Activated CD4-positive, alpha-beta T cell treated with anti-CD3 and anti-CD28 coated beads, Interleukin-2, amount 50 U/mL, for 1 hour (primary cell): ENCODE data around the gene LUC7L3.
"Not testable (repeated sequence)": the region's sequence is repeated elsewhere in the genome, so short reads cannot be mapped to it uniquely, and the experiment has no call there.

Experiments used
- DNase-seq: peaks from one replicate; pipeline ENCODE4 v3.0.0-alpha.2; 2020

Gene LUC7L3

DNA sequence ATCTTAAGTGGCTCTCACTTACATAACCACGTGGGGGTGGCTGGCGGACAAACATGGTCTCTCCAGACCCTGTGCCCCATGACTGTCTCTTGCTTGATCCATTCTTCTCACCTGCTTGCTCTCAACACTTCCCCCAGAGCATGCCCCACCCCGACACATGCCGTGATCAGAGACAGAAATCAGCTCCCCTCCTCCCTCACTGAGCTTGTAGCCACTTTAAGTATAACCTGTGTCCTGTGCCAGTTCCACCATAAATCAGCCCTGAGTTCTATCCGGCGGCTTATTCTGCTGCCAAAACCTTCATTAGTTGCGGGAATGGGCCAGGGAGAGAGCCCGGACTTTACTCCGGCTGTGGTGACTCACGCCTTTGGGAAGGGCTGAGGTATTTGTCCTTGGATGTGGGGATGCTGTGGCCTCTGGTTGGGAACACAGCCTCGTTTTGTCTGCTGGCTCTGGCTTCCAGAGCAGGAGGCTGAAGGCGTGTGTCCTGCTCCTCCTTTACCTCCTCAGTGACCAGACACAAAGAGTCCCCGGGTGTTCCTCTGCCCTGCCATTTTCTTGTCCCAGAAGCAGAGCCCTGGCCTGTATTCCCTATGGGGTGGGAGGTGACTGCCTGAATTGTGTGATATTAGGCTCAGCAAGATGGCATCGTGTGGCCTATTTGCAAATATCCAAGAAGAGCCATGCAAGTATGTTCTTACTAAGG is 32.8 kb upstream of the LUC7L3 start:
- DNase-seq = no peak

- DNase-seq = no peak
Observed at GRCh38 chr17:50687200-50688066, 32.0 kb upstream of the LUC7L3 start.

DNA sequence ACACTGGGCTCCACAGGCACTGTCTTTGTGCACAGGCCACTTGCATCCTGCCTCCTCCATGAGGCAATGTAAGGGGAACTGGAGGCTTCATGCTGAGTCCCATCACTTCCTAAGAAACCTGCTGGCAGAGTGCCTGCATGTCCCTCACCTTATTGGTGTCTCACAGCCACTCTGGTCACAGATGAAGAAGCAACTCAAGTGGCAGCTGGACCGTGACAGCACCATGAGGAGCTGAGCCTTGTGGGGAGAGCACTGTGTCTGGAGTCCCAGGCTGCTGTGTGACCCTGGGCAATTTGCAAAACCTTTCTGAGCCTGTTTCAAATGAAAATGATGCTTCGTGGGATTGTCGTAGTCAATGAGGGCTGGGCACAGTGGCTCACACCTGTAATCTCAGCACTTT is 31.2 kb upstream of the LUC7L3 start:
- no peak for DNase-seq

GRCh38 chr17:50689251-50689650 is 30.2 kb upstream of the LUC7L3 start:
- DNase-seq = no peak

DNA sequence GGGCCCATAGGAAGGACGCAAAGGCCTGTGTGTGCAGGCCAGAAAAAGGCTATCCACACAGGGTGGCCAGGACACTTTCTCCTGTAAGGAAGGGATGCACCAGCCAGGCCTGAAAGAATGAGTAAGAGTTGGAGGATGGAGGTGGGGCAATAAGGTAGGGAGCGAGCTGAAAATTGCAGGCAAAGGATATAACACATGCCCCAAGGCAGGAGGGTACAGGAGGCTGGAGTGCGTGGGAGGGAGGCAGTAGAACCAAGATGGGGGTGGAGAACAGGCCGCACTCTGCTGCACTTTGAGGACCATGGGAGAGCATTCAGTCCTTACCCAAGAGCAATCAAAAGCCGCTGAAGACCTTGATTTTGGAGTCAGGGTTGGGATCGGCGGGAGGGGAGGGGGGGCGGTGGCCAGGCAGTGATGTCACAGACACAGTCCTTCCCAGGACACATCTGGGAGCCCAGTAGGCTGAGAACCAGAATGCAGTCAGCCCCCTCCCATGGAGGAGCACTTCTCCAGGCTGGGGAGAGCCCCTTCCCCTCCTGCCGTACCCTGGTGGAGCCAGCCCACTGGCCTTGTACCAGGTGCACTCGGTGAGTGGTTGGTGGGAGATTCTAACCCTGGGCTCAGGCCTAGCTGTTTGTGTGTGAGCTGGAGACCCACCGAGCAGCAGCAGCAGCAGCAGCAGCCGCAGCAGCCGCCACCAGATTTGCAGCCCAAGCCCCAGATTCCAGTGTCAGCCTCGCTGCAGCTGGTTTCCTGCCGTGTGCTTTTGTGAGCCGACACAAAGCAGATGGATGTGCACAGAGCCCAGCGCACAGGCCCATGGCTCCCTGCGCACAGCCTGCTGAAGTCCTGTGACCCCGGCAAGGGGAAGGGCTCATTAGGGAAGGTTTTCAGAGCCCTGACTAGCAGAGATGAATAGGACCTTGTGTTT is 29.2 kb upstream of the LUC7L3 start:
- no peak for DNase-seq

DNA sequence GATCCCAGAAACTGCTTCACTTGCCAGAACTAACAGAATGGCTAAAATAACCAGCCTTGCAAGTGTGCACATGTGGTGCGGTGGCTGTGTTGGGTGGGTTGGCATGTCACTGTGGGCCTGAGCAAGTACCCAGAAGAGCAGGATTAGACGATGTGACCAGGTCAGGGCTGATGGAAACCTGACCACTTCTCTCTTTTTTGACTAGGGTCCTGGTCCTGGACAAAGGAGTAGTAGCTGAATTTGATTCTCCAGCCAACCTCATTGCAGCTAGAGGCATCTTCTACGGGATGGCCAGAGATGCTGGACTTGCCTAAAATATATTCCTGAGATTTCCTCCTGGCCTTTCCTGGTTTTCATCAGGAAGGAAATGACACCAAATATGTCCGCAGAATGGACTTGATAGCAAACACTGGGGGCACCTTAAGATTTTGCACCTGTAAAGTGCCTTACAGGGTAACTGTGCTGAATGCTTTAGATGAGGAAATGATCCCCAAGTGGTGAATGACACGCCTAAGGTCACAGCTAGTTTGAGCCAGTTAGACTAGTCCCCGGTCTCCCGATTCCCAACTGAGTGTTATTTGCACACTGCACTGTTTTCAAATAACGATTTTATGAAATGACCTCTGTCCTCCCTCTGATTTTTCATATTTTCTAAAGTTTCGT is 28.4 kb upstream of the LUC7L3 start:
- no peak for DNase-seq

DNA sequence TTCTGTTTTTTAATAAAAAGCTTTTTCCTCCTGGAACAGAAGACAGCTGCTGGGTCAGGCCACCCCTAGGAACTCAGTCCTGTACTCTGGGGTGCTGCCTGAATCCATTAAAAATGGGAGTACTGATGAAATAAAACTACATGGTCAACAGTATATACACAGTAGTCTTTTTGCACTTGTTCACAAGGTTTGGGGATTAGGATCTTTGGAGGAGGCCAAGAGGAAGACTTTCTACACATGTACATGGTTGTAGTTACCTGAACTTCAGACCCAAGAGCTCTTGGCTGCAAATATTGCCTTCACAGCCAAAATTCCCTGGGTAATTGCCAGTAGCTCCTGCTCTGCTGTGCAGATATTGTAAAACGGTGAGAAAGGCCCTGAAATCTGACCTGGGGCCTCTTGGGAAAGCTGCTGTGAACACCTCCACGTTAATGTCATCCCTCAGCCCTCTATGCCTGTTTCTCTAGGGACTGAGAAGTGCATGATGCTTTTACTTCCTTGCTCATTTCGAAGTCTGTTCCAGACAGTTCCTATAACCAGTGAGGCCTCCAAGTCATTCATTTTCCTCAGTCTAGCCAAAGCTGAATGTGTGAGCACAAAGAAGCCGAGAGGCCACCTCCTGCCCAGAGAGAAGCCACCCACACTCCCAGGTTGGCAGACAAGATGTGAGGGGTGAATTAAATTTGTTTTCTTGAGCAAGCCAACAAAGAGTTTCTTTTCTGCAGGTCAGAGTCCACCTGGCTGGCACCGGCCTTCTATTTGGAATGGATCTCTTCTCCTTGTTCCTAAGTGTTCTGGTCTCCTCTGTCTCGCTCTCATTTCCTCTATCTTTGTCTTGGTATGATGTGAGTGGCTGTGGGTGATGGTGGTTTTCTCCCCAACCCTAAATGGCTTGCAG is 27.6 kb upstream of the LUC7L3 start:
- DNase-seq = no peak

DNA sequence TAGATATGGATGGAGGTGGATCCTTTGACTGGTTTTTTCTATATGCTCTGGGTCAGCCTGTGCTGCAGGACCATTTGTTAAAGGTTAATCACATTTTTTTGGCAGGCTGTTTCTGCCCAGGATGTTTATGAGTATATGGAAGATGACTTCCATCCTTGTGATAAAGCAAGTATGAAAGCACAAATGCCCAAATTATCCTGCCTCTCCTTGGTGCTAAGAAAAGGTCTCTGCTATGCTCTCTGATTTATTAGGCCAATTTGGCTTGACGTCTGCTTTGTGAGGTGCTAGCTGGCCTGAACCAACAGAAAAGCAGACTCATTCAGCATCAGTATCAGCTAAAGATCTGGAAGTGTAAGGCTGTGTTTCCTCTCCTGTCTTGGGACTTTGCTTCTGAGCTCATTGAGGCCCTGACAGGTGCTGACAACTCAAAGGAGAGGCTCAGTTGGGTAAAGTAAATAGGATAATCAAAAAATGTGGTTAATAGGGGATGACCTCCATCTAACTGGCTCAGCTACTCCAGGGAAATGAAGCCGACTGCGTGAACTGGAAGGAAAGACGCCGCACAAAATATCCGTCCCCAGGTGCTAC is 26.9 kb upstream of the LUC7L3 start:
- DNase-seq = no peak

DNA sequence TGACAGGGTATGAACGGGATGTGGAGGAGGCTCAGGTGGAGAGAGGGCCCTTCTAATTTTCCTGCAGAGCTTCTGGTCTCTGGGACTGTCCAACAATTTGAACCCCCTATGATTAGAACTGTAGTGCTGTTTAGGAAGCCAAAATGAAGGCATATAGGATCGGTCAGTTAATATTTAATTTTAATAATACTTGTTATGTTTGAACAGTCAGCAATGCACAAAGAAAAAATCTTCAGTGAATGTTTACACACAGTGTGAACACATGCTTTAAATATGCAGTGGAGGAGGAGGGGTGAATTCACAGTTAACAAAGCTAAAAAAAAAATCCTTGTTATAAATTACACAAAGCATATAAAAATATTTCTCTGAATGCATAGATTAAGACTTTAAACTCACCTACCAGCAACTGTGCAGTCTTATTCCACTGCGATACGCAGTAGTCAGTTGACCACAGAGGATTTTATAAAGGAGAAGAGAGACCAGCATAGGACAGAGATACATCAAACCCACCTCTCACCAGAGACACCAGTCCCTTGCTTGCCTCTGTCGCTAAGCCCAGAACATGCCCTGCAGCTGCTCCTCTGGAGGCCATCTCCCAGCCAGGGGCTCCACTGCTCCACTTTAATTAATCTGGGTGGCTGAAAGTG is 26.2 kb upstream of the LUC7L3 start:
- DNase-seq = no peak

DNA sequence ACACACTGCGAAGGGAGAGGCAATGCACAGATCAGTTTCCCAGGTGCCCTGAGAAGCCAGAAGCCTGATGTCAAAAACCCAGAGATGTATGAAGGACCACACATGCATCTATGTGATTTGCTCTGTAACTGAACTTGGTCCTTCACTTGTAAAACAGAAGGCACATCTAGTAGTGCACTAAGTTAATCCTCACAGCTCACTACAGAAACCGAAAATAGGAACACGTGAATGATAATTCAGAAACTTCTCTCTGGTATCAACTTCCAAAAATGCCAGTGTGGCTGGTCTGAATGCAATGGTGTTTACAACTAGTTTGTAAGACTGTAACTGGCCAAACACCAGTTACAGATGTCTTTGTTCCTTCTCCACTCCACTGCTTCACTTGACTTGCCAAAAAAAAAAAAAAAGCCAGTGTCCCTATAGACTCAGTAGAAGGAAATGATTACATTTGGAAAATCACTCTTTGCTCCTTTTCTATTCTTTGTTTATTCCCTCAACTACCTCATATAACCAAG is 23.0 kb upstream of the LUC7L3 start:
- DNase-seq = no peak

DNA sequence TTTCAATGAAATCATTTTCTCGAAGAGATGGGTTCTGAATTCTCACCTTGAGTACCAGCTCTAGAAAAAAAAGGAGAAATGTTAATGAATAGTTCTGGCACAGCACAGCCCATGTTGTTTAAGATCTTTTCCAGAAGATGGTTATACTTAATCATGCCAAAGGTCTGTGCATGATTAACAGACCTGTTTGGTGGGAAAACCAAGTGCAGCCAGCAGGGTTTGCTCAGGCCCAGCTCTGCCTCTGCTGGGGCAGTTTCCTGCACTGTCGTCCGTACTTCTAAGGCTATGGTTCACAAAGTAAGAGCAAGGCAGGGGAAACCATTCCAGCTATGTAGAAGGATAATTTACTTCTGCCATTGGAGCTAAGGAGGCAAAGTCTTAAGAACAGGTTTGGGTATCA is 22.3 kb upstream of the LUC7L3 start:
- no peak for DNase-seq

- DNase-seq = no peak
Observed at GRCh38 chr17:50697663-50698272, 21.6 kb upstream of the LUC7L3 start.

DNA sequence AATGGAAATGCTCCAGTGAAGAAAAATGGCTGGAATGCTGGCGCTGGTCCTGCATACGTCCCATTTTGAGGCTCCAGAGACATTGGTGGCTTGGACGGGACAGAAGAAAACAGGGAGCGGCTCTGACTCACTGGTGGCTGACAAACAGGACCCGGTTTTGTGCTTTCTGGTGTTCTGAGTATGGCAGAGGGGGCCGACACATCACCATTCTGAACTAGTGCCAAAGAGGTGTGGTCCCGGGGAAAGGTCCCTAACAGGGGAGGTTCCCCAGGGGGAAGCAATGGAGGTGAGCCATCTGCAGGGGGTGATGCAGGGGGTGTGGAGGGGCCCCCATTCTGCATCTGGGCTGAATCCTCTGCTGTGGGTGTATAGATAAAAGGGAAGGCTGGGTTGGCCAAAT is 20.0 kb upstream of the LUC7L3 start:
- DNase-seq = no peak

DNA sequence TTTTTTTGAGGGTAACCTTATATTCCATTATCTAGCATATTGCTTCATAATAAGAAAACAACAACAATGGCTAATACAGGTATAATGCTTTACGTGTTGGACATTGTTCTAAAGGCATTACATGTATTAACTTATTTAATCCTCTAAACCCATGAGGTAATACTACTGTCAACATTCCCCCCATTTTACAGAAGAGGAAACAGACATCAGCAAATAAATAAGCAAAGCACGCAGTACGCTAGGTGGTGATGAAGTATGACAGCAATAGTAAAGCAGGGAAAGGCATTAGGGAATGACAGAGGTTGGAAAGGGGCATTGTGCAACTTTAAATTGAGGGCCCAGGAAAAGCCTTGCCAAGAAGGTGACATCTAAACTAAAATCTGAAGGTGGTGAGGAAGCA is 16.2 kb upstream of the LUC7L3 start:
- DNase-seq = no peak

GRCh38 chr17:50707289-50708049 is 11.9 kb upstream of the LUC7L3 start, which contains the start of gene ANKRD40:
Gene ANKRD40, minus strand, starts transcription at chr17:50707914. Its CDS starts 260 bp downstream, at chr17:50707654.
- peak; percentile 90 for DNase-seq

DNA sequence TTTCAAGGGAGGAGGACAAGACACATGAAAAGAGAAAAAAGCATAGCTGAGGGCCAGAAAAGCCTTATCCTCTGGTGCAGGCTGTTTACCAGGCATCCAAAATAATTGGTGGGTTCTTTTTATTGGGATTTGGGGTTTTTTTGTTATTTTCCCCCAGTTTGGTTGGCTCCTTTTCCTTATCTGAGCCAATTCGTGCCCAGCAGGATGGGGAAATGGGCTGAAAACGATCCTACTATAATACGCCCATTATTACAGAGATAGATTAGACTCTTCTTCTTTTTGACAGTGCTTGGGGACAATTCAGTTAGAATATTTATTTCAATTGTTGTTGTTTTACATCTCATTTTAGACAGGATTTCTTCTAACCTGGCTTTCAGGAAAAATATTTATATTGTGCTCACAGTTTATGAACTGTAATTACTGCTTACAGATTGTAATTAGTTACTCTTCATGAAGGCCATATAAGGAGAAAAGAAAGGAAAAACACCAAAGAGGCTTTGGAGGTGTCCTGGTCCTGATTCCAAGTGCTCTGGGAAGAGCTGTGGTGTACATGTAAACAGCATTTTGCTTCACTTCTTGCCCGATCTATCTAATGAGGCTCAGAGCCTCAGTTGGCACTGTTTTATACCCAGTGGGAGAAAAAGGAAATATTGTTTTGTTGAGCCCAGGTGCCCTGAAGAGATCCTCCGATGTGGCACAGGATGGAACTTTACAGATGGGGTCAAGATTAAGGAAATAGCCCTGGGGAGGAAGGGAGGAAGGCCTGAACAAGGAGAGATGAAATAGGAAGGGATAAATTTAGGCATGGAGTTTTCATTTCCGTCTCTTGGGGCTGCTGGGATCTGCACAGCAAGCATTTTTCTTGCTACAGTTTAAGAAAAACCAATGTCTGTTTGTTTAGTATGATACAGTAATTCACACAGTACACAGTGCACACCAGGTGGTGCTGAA is 11.1 kb upstream of the LUC7L3 start:
- DNase-seq = no peak

GRCh38 chr17:50709053-50709452 is 10.3 kb upstream of the LUC7L3 start:
- not testable (repeated sequence) for DNase-seq

GRCh38 chr17:50710025-50710424 is 9.4 kb upstream of the LUC7L3 start:
- DNase-seq = no peak
